Ascending aorta (tissue), 2 donors: ENCODE results near the gene GREM1. TPM values are rescaled to one million over a fixed set of nuclear protein-coding genes. Genes with fewer than 3 reads are reported as not detected.

Experiments used
- DNase-seq, 2 donors: peaks; one replicate each; pipeline ENCODE4 v3.0.0-alpha.2; 2019; ENCODE audit warnings: low spot score in 2 of 2
- H3K27ac ChIP-seq, 2 donors: fragments of 200-600 bp; sonication (generic); one replicate each; pipeline ENCODE4 v1.5.1; 2016 to 2017; ENCODE audit warnings: mild to moderate bottlenecking in 1 of 2
- H3K27me3 ChIP-seq: fragments of 200-600 bp; sonication (generic); one replicate; pipeline ENCODE4 v1.5.1; 2017
- H3K36me3 ChIP-seq, 2 donors: fragments of 200-600 bp; sonication (generic); one replicate each; pipeline ENCODE4 v1.5.1; 2016
- H3K4me1 ChIP-seq, 2 donors: fragments of 200-600 bp; sonication (generic); one replicate each; pipeline ENCODE4 v1.5.1; 2016 to 2017; ENCODE audit warnings: mild to moderate bottlenecking in 1 of 2
- H3K4me3 ChIP-seq, 2 donors: fragments of 200-600 bp; sonication (generic); one replicate each; pipeline ENCODE4 v1.5.1; 2016 to 2017; ENCODE audit warnings: mild to moderate bottlenecking in 1 of 2
- H3K9me3 ChIP-seq, 2 donors: fragments of 200-600 bp; sonication (generic); one replicate each; pipeline ENCODE4 v1.5.1; 2016
- CTCF ChIP-seq, 3 experiments: fragments of 200-600 bp in 2 of 3; fragments of 450-650 bp in 1 of 3; sonication (generic) in 2 of 3; IDR thresholded peaks; one replicate each; pipeline ENCODE4 v1.5.1; 2016 to 2019; ENCODE audit warnings: antibody characterized with exemption in 3 of 3, mild to moderate bottlenecking in 1 of 3, moderate library complexity in 1 of 3
- intact Hi-C: fragments of 100-400 bp; cut with DNase I; formaldehyde crosslinking; loops from one replicate; pipeline ENCODE4 v1.15.1; 2023
- total RNA-seq: library from RNA; depleted of rRNA; stranded (reverse); fragments of >200 nt; gene quantifications from one replicate; pipeline ENCODE4 v1.1.0, GENCODE V29; 2016

Gene GREM1
- total RNA-seq, 1 donor from 2014 or later, result not detected

GRCh38 chr15:32700501-32701150, 17.2 kb upstream of the GREM1 start:
- intact Hi-C loops, result no loop called here
- DNase-seq, result no peak
- Histone ChIP-seq H3K27me3 (no peaks in the 10 kb centered on the region), H3K4me1 (no peaks in the 10 kb centered on the region), H3K9me3 (no peaks in the 10 kb centered on the region), H3K36me3 (no peaks in the 10 kb centered on the region), H3K27ac (no peak overlapping the region), H3K4me3 (no peak overlapping the region)
- TF ChIP-seq CTCF (IDR thresholded peaks at IDR 0.05), result no peak

- no peaks in the 10 kb centered on the region for H3K36me3 ChIP-seq
- no peak overlapping the region for H3K4me3 ChIP-seq
- H3K9me3 ChIP-seq, result no peaks in the 10 kb centered on the region
- TF ChIP-seq CTCF (IDR thresholded peaks at IDR 0.05), result no peak
- intact Hi-C loops, result no loop called here
- no peak for DNase-seq
- H3K27ac ChIP-seq, result no peak overlapping the region
- H3K4me1 ChIP-seq, result no peaks in the 10 kb centered on the region
- no peaks in the 10 kb centered on the region for H3K27me3 ChIP-seq
These were observed 15.9 kb upstream of the GREM1 start for GRCh38 chr15:32701863-32702262.

- H3K4me1 ChIP-seq, result no peaks in the 10 kb centered on the region
These were observed 13.3 kb upstream of the GREM1 start for GRCh38 chr15:32704395-32704981.

GRCh38 chr15:32705446-32705845, 12.4 kb upstream of the GREM1 start:
- intact Hi-C loops, result no loop called here
- Histone ChIP-seq H3K36me3 (no peaks in the 10 kb centered on the region), H3K27me3 (no peaks in the 10 kb centered on the region), H3K4me3 (no peak overlapping the region), H3K4me1 (no peaks in the 10 kb centered on the region), H3K9me3 (no peaks in the 10 kb centered on the region), H3K27ac (no peak overlapping the region)
- no peak for TF ChIP-seq CTCF (IDR thresholded peaks at IDR 0.05)
- no peak for DNase-seq

More at GRCh38 chr15:32704395-32704981, 13.3 kb upstream of the GREM1 start:
- Histone ChIP-seq H3K27me3 (no peaks in the 10 kb centered on the region), H3K36me3 (no peaks in the 10 kb centered on the region), H3K9me3 (no peaks in the 10 kb centered on the region), H3K4me3 (no peak overlapping the region), H3K27ac (no peak overlapping the region)
- no peak for TF ChIP-seq CTCF (IDR thresholded peaks at IDR 0.05)
- DNase-seq, result no peak
- intact Hi-C loops, result no loop called here

GRCh38 chr15:32706704-32707103, 11.1 kb upstream of the GREM1 start:
- Histone ChIP-seq H3K27me3 (no peaks in the 10 kb centered on the region), H3K9me3 (no peaks in the 10 kb centered on the region), H3K4me3 (no peak overlapping the region), H3K36me3 (no peaks in the 10 kb centered on the region), H3K4me1 (no peaks in the 10 kb centered on the region), H3K27ac (no peak overlapping the region)
- intact Hi-C loops, result no loop called here
- DNase-seq, result no peak
- TF ChIP-seq CTCF (IDR thresholded peaks at IDR 0.05), result no peak
